GM23338 (cell line): Measurements from ENCODE around the gene BCL2A1. TPM values are rescaled to one million over a fixed set of nuclear protein-coding genes. Genes with fewer than 3 reads are reported as not detected.

ENCODE experiments used
- ATAC-seq: fragments of 200-7000 bp; cut with Tn5 transposase; 3 replicates; pipeline ENCODE4 v1.9.1; 2020
- DNase-seq: peaks from one replicate; pipeline ENCODE4 v3.0.0-alpha.2; 2015; ENCODE audit warnings: low spot score
- H2AFZ ChIP-seq: fragments of 200-600 bp; sonication (generic); 2 replicates; pipeline ENCODE4 v1.8.0; 2016; ENCODE audit warnings: antibody characterized with exemption, mild to moderate bottlenecking, moderate library complexity
- H3F3A ChIP-seq: fragments of 200-600 bp; sonication (generic); replicated peaks from 2 replicates; pipeline ENCODE4 v1.8.0; 2017; ENCODE audit warnings: antibody characterized with exemption, mixed run types, low read depth
- H3K27ac ChIP-seq: fragments of 200-600 bp; sonication (generic); 2 replicates; pipeline ENCODE4 v1.6.1; 2016; ENCODE audit warnings: low read depth
- H3K27me3 ChIP-seq: fragments of 200-600 bp; sonication (generic); 2 replicates; pipeline ENCODE4 v1.8.0; 2016; ENCODE audit warnings: mild to moderate bottlenecking, mixed run types, moderate library complexity; ENCODE audit not compliant: insufficient read depth
- H3K36me3 ChIP-seq: fragments of 200-600 bp; sonication (generic); 2 replicates; pipeline ENCODE4 v1.8.0; 2016; ENCODE audit warnings: mild to moderate bottlenecking; ENCODE audit not compliant: insufficient read depth
- H3K4me1 ChIP-seq: fragments of 200-600 bp; sonication (generic); 2 replicates; pipeline ENCODE4 v1.8.0; 2016; ENCODE audit warnings: mild to moderate bottlenecking, moderate library complexity; ENCODE audit not compliant: insufficient read depth
- H3K4me2 ChIP-seq: fragments of 200-600 bp; sonication (generic); 2 replicates; pipeline ENCODE4 v1.7.1; 2017; ENCODE audit warnings: mixed run types
- H3K4me3 ChIP-seq: fragments of 200-600 bp; sonication (generic); 2 replicates; pipeline ENCODE4 v1.6.1; 2016; ENCODE audit warnings: mixed run types
- H3K79me2 ChIP-seq: fragments of 200-600 bp; sonication (generic); replicated peaks from 2 replicates; pipeline ENCODE4 v1.8.0; 2017; ENCODE audit warnings: mild to moderate bottlenecking; ENCODE audit not compliant: insufficient read depth
- H3K9me2 ChIP-seq: fragments of 200-600 bp; sonication (generic); 2 replicates; pipeline ENCODE4 v1.8.0; 2017; ENCODE audit not compliant: insufficient read depth
- H4K20me1 ChIP-seq: fragments of 200-600 bp; sonication (generic); replicated peaks from 2 replicates; pipeline ENCODE4 v1.8.0; 2017; ENCODE audit warnings: mild to moderate bottlenecking; ENCODE audit not compliant: insufficient read depth
- H3K27ac Mint-ChIP-seq: 2 replicates; pipeline ENCODE4 v1.8.0; 2020; ENCODE audit warnings: inconsistent platforms, mild to moderate bottlenecking, moderate library complexity, mixed read lengths
- H3K27me3 Mint-ChIP-seq: 3 replicates; pipeline ENCODE4 v1.8.0; 2022; ENCODE audit warnings: low read depth, mild to moderate bottlenecking, moderate library complexity, mixed read lengths, inconsistent platforms; ENCODE audit not compliant: insufficient read depth, poor library complexity
- H3K36me3 Mint-ChIP-seq: 3 replicates; pipeline ENCODE4 v1.8.0; 2021; ENCODE audit warnings: low read depth, mild to moderate bottlenecking, inconsistent platforms, moderate library complexity, mixed read lengths
- H3K4me1 Mint-ChIP-seq: 3 replicates; pipeline ENCODE4 v1.8.0; 2020; ENCODE audit warnings: mild to moderate bottlenecking, inconsistent platforms, mixed read lengths
- H3K4me3 Mint-ChIP-seq: 3 replicates; pipeline ENCODE4 v1.8.0; 2021; ENCODE audit warnings: moderate library complexity, mild to moderate bottlenecking, inconsistent platforms, mixed read lengths
- H3K9me3 Mint-ChIP-seq: 3 replicates; pipeline ENCODE4 v1.8.0; 2020; ENCODE audit warnings: moderate library complexity, mild to moderate bottlenecking, inconsistent platforms, mixed read lengths
- CREB1 ChIP-seq: fragments of 250-450 bp; sonication (Bioruptor Pico); IDR thresholded peaks from 2 replicates; pipeline ENCODE4 v1.5.0; 2020; ENCODE audit warnings: low read depth, mild to moderate bottlenecking, moderate library complexity
- JUNB ChIP-seq: IDR thresholded peaks from one replicate; pipeline ENCODE4 v1.6.1; 2016; ENCODE audit warnings: antibody characterized with exemption; ENCODE audit not compliant: unreplicated experiment
- NANOG ChIP-seq: IDR thresholded peaks from 2 replicates; pipeline ENCODE4 v1.6.1; 2016; ENCODE audit warnings: antibody characterized with exemption, borderline replicate concordance
- POLR2AphosphoS5 ChIP-seq: IDR thresholded peaks from 2 replicates; pipeline ENCODE4 v1.6.1; 2016; ENCODE audit warnings: antibody characterized with exemption, low read depth
- STAT1 ChIP-seq: IDR thresholded peaks from one replicate; pipeline ENCODE4 v1.6.1; 2016; ENCODE audit warnings: antibody characterized with exemption; ENCODE audit not compliant: unreplicated experiment
- ZNF114 ChIP-seq: fragments of 250-450 bp; sonication (Bioruptor Pico); IDR thresholded peaks from 2 replicates; pipeline ENCODE4 v1.5.0; 2020; ENCODE audit warnings: mild to moderate bottlenecking, moderate library complexity
- ZNF331 ChIP-seq: fragments of 250-450 bp; sonication (Bioruptor Pico); IDR thresholded peaks from 2 replicates; pipeline ENCODE4 v1.5.0; 2020; ENCODE audit warnings: low read depth, mild to moderate bottlenecking, moderate library complexity
- polyA plus RNA-seq: library from polyadenylated mRNA; unstranded; fragments of >200 nt; fragmentation: Nextera tagmentation; extraction: Ambion mirVana; gene quantifications from 2 replicates; pipeline ENCODE4 v1.2.1, GENCODE V29; 2016
- total RNA-seq: library from RNA; depleted of rRNA; stranded (reverse); fragments of >200 nt; shearing (Covaris generic); gene quantifications from 2 replicates; pipeline ENCODE4 v1.2.3, GENCODE V29; 2014
- TF ChIP-seq, protein P1 (sequence below), 2 experiments: fragments of 200-600 bp in 1 of 2; sonication (generic) in 1 of 2; conservative IDR thresholded peaks; 2 replicates each; pipeline versions ENCODE4 v1.5.1 to v1.6.1; 2016 to 2017; ENCODE audit warnings: antibody characterized with exemption in 2 of 2, low read depth in 2 of 2, mild to moderate bottlenecking in 2 of 2, moderate library complexity in 1 of 2
- TF ChIP-seq, protein P2 (sequence below): IDR thresholded peaks from one replicate; pipeline ENCODE4 v1.6.1; 2018; ENCODE audit warnings: antibody characterized with exemption; ENCODE audit not compliant: unreplicated experiment
- TF ChIP-seq, protein P3 (sequence below): fragments of 250-450 bp; sonication (Bioruptor Pico); IDR thresholded peaks from 2 replicates; pipeline ENCODE4 v1.5.0; 2020; ENCODE audit warnings: mild to moderate bottlenecking, moderate library complexity

The BCL2A1 gene
- total and polyA plus RNA-seq, 2 experiments from 2014 or later = not detected

DNA sequence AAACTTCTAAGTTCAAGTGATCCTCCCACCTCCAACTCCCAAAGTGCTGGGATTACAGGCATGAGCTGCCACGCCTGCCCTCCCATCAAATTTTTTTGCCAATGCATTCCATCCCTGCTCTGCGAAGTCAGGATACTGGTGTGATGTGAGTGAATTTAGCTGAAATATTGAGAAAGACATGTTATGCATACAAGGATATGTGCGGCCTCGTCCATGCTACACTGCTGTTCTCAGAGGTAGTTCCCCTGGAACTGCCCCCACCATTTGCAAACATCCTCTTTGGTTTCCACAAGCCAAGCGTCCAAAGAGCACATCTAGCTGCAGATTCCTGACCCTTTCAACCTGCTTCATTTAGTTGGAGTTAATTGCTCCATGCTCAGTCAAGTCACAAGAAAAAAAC lies 36.5 kb upstream of the BCL2A1 start (continued):
- TF ChIP-seq, protein P1, sequence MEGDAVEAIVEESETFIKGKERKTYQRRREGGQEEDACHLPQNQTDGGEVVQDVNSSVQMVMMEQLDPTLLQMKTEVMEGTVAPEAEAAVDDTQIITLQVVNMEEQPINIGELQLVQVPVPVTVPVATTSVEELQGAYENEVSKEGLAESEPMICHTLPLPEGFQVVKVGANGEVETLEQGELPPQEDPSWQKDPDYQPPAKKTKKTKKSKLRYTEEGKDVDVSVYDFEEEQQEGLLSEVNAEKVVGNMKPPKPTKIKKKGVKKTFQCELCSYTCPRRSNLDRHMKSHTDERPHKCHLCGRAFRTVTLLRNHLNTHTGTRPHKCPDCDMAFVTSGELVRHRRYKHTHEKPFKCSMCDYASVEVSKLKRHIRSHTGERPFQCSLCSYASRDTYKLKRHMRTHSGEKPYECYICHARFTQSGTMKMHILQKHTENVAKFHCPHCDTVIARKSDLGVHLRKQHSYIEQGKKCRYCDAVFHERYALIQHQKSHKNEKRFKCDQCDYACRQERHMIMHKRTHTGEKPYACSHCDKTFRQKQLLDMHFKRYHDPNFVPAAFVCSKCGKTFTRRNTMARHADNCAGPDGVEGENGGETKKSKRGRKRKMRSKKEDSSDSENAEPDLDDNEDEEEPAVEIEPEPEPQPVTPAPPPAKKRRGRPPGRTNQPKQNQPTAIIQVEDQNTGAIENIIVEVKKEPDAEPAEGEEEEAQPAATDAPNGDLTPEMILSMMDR (conservative IDR thresholded peaks at IDR 0.05; ENCODE audit: low read depth in 2 of 2) = no peak
- TF ChIP-seq POLR2AphosphoS5 = no peak
- TF ChIP-seq, protein P2, sequence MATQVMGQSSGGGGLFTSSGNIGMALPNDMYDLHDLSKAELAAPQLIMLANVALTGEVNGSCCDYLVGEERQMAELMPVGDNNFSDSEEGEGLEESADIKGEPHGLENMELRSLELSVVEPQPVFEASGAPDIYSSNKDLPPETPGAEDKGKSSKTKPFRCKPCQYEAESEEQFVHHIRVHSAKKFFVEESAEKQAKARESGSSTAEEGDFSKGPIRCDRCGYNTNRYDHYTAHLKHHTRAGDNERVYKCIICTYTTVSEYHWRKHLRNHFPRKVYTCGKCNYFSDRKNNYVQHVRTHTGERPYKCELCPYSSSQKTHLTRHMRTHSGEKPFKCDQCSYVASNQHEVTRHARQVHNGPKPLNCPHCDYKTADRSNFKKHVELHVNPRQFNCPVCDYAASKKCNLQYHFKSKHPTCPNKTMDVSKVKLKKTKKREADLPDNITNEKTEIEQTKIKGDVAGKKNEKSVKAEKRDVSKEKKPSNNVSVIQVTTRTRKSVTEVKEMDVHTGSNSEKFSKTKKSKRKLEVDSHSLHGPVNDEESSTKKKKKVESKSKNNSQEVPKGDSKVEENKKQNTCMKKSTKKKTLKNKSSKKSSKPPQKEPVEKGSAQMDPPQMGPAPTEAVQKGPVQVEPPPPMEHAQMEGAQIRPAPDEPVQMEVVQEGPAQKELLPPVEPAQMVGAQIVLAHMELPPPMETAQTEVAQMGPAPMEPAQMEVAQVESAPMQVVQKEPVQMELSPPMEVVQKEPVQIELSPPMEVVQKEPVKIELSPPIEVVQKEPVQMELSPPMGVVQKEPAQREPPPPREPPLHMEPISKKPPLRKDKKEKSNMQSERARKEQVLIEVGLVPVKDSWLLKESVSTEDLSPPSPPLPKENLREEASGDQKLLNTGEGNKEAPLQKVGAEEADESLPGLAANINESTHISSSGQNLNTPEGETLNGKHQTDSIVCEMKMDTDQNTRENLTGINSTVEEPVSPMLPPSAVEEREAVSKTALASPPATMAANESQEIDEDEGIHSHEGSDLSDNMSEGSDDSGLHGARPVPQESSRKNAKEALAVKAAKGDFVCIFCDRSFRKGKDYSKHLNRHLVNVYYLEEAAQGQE = no peak
- no peak for TF ChIP-seq STAT1
- TF ChIP-seq ZNF331 (CRISPR knock-in tag) = no peak
- TF ChIP-seq JUNB = no peak

DNA sequence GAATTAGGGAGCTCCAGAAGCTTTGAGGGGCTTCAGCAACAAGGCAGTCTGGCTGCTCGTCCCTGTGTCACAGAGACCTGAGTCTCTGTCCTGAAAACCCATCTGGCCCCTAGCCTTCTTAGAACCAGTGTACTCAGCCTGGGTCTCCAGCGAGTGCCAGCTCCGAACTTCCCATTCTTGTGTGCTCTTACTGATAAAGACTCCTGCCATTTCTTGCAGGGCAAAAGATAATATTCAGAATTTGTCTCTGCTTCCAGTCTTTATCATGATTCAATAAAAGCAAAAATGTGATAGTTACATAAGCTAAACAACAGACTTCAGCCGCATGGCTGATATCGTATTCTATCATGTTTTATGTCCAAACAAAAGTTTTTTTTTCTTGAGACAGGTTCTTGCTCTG lies 36.0 kb upstream of the BCL2A1 start:
- Mint-ChIP-seq H3K27me3 (peaks cover 5% of the 10 kb centered on the region), H3K4me3 (no peak overlapping the region), H3K27ac (no peak overlapping the region), H3K9me3 (peaks cover 4% of the 10 kb centered on the region; the same call in 1 of the 3 replicates), H3K4me1 (no peaks in the 10 kb centered on the region; the same call in 2 of the 3 replicates), H3K36me3 (no peaks in the 10 kb centered on the region; the same call in 2 of the 3 replicates)
- Histone ChIP-seq H3K4me2 (no peak overlapping the region), H3K9me2 (no peaks in the 10 kb centered on the region), H3K27ac (no peak overlapping the region), H4K20me1 (no peaks in the 10 kb centered on the region), H3K4me3 (no peak overlapping the region), H3K4me1 (no peaks in the 10 kb centered on the region; the same call in 1 of the 2 replicates), H3F3A (peaks cover 8% of the 10 kb centered on the region), H2AFZ (0 out of 2 replicates have a peak overlapping the region, but pooled peaks have one; percentile 47), H3K27me3 (no peaks in the 10 kb centered on the region), H3K36me3 (no peaks in the 10 kb centered on the region), H3K79me2 (no peaks in the 10 kb centered on the region)
- DNase-seq = no peak
- no peak for ATAC-seq
- TF ChIP-seq POLR2AphosphoS5 (no peak), CREB1 (no peak), ZNF114 (CRISPR knock-in tag) (no peak), ZNF331 (CRISPR knock-in tag) (no peak), JUNB (no peak), NANOG (no peak)
- TF ChIP-seq, protein P3, sequence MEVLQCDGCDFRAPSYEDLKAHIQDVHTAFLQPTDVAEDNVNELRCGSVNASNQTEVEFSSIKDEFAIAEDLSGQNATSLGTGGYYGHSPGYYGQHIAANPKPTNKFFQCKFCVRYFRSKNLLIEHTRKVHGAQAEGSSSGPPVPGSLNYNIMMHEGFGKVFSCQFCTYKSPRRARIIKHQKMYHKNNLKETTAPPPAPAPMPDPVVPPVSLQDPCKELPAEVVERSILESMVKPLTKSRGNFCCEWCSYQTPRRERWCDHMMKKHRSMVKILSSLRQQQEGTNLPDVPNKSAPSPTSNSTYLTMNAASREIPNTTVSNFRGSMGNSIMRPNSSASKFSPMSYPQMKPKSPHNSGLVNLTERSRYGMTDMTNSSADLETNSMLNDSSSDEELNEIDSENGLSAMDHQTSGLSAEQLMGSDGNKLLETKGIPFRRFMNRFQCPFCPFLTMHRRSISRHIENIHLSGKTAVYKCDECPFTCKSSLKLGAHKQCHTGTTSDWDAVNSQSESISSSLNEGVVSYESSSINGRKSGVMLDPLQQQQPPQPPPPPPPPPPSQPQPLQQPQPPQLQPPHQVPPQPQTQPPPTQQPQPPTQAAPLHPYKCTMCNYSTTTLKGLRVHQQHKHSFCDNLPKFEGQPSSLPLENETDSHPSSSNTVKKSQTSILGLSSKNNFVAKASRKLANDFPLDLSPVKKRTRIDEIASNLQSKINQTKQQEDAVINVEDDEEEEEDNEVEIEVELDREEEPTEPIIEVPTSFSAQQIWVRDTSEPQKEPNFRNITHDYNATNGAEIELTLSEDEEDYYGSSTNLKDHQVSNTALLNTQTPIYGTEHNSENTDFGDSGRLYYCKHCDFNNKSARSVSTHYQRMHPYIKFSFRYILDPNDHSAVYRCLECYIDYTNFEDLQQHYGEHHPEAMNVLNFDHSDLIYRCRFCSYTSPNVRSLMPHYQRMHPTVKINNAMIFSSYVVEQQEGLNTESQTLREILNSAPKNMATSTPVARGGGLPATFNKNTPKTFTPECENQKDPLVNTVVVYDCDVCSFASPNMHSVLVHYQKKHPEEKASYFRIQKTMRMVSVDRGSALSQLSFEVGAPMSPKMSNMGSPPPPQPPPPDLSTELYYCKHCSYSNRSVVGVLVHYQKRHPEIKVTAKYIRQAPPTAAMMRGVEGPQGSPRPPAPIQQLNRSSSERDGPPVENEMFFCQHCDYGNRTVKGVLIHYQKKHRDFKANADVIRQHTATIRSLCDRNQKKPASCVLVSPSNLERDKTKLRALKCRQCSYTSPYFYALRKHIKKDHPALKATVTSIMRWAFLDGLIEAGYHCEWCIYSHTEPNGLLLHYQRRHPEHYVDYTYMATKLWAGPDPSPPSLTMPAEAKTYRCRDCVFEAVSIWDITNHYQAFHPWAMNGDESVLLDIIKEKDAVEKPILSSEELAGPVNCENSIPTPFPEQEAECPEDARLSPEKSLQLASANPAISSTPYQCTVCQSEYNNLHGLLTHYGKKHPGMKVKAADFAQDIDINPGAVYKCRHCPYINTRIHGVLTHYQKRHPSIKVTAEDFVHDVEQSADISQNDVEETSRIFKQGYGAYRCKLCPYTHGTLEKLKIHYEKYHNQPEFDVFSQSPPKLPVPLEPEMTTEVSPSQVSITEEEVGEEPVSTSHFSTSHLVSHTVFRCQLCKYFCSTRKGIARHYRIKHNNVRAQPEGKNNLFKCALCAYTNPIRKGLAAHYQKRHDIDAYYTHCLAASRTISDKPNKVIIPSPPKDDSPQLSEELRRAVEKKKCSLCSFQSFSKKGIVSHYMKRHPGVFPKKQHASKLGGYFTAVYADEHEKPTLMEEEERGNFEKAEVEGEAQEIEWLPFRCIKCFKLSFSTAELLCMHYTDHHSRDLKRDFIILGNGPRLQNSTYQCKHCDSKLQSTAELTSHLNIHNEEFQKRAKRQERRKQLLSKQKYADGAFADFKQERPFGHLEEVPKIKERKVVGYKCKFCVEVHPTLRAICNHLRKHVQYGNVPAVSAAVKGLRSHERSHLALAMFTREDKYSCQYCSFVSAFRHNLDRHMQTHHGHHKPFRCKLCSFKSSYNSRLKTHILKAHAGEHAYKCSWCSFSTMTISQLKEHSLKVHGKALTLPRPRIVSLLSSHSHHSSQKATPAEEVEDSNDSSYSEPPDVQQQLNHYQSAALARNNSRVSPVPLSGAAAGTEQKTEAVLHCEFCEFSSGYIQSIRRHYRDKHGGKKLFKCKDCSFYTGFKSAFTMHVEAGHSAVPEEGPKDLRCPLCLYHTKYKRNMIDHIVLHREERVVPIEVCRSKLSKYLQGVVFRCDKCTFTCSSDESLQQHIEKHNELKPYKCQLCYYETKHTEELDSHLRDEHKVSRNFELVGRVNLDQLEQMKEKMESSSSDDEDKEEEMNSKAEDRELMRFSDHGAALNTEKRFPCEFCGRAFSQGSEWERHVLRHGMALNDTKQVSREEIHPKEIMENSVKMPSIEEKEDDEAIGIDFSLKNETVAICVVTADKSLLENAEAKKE (CRISPR knock-in tag) = no peak
- TF ChIP-seq, protein P1 (conservative IDR thresholded peaks at IDR 0.05; ENCODE audit: low read depth in 2 of 2) = no peak
